Fibroblast of lung (primary cell): ENCODE measurements around the gene RNF31. TPM values are rescaled to one million over a fixed set of nuclear protein-coding genes. Genes with fewer than 3 reads are reported as not detected.

Experiments
- DNase-seq, 2 donors: peaks; one replicate each; pipeline versions ENCODE4 v3.0.0 to v3.0.0-alpha.2; 2010; ENCODE audit warnings: low read depth in 2 of 2
- H2AFZ ChIP-seq: 2 replicates; pipeline ENCODE4 v1.5.1; 2012; ENCODE audit warnings: low read length, control low read depth, inconsistent platforms
- H3K27ac ChIP-seq: 2 replicates; pipeline ENCODE4 v1.5.1; 2011; ENCODE audit warnings: low read length, control low read depth; ENCODE audit not compliant: insufficient read depth
- H3K27me3 ChIP-seq: 2 replicates; pipeline ENCODE4 v1.5.1; 2011; ENCODE audit warnings: mild to moderate bottlenecking, low read length; ENCODE audit not compliant: control insufficient read depth, insufficient read depth
- H3K36me3 ChIP-seq: 2 replicates; pipeline ENCODE4 v1.5.1; 2011; ENCODE audit warnings: low read length; ENCODE audit not compliant: control insufficient read depth, insufficient read depth
- H3K4me1 ChIP-seq: 2 replicates; pipeline ENCODE4 v1.5.1; 2011; ENCODE audit warnings: low read length; ENCODE audit not compliant: control insufficient read depth, insufficient read depth; ENCODE audit errors: extremely low read depth
- H3K4me2 ChIP-seq: 2 replicates; pipeline ENCODE4 v1.5.1; 2011; ENCODE audit warnings: low read length, control low read depth; ENCODE audit not compliant: insufficient read depth; ENCODE audit errors: extremely low read depth
- H3K4me3 ChIP-seq, 4 experiments: fragments of 200-600 bp in 1 of 4; sonication (generic) in 1 of 4; replicated peaks in 1 of 4; 2 replicates each; pipeline ENCODE4 v1.5.1; 2011 to 2016; ENCODE audit warnings: low read length in 4 of 4, low read depth in 3 of 4, mild to moderate bottlenecking in 3 of 4, control low read depth in 2 of 4, inconsistent platforms in 1 of 4, mixed read lengths in 1 of 4; ENCODE audit not compliant: insufficient read depth in 1 of 4; ENCODE audit errors: control extremely low read depth in 1 of 4
- H3K79me2 ChIP-seq: 2 replicates; pipeline ENCODE4 v1.5.1; 2012; ENCODE audit warnings: mild to moderate bottlenecking, low read length, inconsistent platforms; ENCODE audit not compliant: control insufficient read depth, insufficient read depth
- H3K9ac ChIP-seq: 2 replicates; pipeline ENCODE4 v1.5.1; 2011; ENCODE audit warnings: mild to moderate bottlenecking, low read length, control low read depth; ENCODE audit not compliant: insufficient read depth
- H3K9me3 ChIP-seq: 2 replicates; pipeline ENCODE4 v1.5.1; 2012; ENCODE audit warnings: low read depth, low read length; ENCODE audit not compliant: control insufficient read depth, insufficient read depth
- H4K20me1 ChIP-seq: 2 replicates; pipeline ENCODE4 v1.5.1; 2011; ENCODE audit warnings: low read length; ENCODE audit not compliant: control insufficient read depth, insufficient read depth; ENCODE audit errors: extremely low read depth
- CTCF ChIP-seq, 2 donors: IDR thresholded peaks in 1 of 2; conservative IDR thresholded peaks in 1 of 2; 1 replicate in 1 of 2; 2 replicates in 1 of 2; pipeline ENCODE4 v1.5.1; 2011 to 2012; ENCODE audit warnings: low read length in 2 of 2, control low read depth in 1 of 2, inconsistent platforms in 1 of 2, low read depth in 1 of 2, mild to moderate bottlenecking in 1 of 2
- EZH2 ChIP-seq: IDR thresholded peaks from 2 replicates; pipeline ENCODE4 v1.5.1; 2012; ENCODE audit warnings: low read length, control low read depth, mild to moderate bottlenecking; ENCODE audit errors: missing control alignments
- polyA plus RNA-seq, 2 donors: library from polyadenylated mRNA; depleted of rRNA in 1 of 2; stranded (reverse) in 1 of 2; unstranded in 1 of 2; fragments of >200 nt; gene quantifications; 2 replicates each; pipeline ENCODE4 v1.2.1, GENCODE V29; 2011 to 2012; ENCODE audit warnings: missing spikeins in 1 of 2
- total RNA-seq: library from RNA; depleted of rRNA; stranded (reverse); fragments of >200 nt; gene quantifications from 2 replicates; pipeline ENCODE4 v1.2.1, GENCODE V29; 2014

RNF31 gene
- total and polyA plus RNA-seq, 2 donors (not counting 1 experiment from before 2014, with no cell fraction given) = 9.2 to 25.4 TPM

GRCh38 chr14:24145219-24145618 is 2.1 kb upstream of the RNF31 start:
- Histone ChIP-seq H3K4me2 (peak overlapping the region; percentile 81), H3K9me3 (no peaks in the 10 kb centered on the region), H2AFZ (no peak overlapping the region), H3K27me3 (no peaks in the 10 kb centered on the region), H3K4me3 (peak overlapping the region; percentile 87 to 98 (median 94)), H3K4me1 (peaks cover 10% of the 10 kb centered on the region), H3K9ac (no peak overlapping the region), H3K79me2 (peaks cover 37% of the 10 kb centered on the region), H3K27ac (no peak overlapping the region), H4K20me1 (no peaks in the 10 kb centered on the region), H3K36me3 (peaks cover 8% of the 10 kb centered on the region)
- TF ChIP-seq EZH2 = no peak
- no peak for TF ChIP-seq CTCF (conservative IDR thresholded peaks at IDR 0.05 in 1 of 2, IDR thresholded peaks at IDR 0.05 in 1 of 2; ENCODE audit: low read depth in 1 of 2, low read length in 2 of 2)
- no peak for DNase-seq

GRCh38 chr14:24145690-24146452 is 1.4 kb upstream of the RNF31 start:
- Histone ChIP-seq H4K20me1 (no peaks in the 10 kb centered on the region), H3K4me2 (peak overlapping the region; percentile 81), H3K27me3 (no peaks in the 10 kb centered on the region), H3K27ac (peak overlapping the region; percentile 79), H3K9ac (peak overlapping the region; percentile 69), H3K4me1 (peaks cover 10% of the 10 kb centered on the region), H3K4me3 (peak overlapping the region; percentile 87 to 98 (median 94)), H3K9me3 (no peaks in the 10 kb centered on the region), H3K36me3 (peaks cover 12% of the 10 kb centered on the region), H2AFZ (peak overlapping the region; percentile 75), H3K79me2 (peaks cover 35% of the 10 kb centered on the region)
- TF ChIP-seq EZH2 = no peak
- TF ChIP-seq CTCF (conservative IDR thresholded peaks at IDR 0.05 in 1 of 2, IDR thresholded peaks at IDR 0.05 in 1 of 2; ENCODE audit: low read depth in 1 of 2, low read length in 2 of 2) = no peak
- DNase-seq = peak in 1 of 2 donors; percentile 75

GRCh38 chr14:24146453-24146977 is 783 bp upstream of the RNF31 start, which contains the start of gene PSME2:
PSME2 (minus strand) TSS chr14:24146610; CDS start chr14:24146581, 29 bp downstream.
- H3K4me3 ChIP-seq = peak within 1 kb of the TSS; percentile 87 to 98 (median 94)
- H2AFZ ChIP-seq = peak within 1 kb of the TSS; percentile 76
- peaks cover 10% of the 10 kb centered on the region for H3K4me1 ChIP-seq
- no peaks in the 10 kb centered on the region for H4K20me1 ChIP-seq
- peak within 1 kb of the TSS; percentile 76 for H3K9ac ChIP-seq
- TF ChIP-seq CTCF (conservative IDR thresholded peaks at IDR 0.05 in 1 of 2, IDR thresholded peaks at IDR 0.05 in 1 of 2; ENCODE audit: low read depth in 1 of 2, low read length in 2 of 2) = no peak
- TF ChIP-seq EZH2 = no peak
- H3K27me3 ChIP-seq = no peaks in the 10 kb centered on the region
- peak; percentile 96 to 98 for DNase-seq
- no peaks in the 10 kb centered on the region for H3K9me3 ChIP-seq
- peaks cover 32% of the 10 kb centered on the region for H3K79me2 ChIP-seq
- H3K36me3 ChIP-seq = peaks cover 18% of the 10 kb centered on the region
- peak within 1 kb of the TSS; percentile 79 for H3K27ac ChIP-seq
- H3K4me2 ChIP-seq = peak within 1 kb of the TSS; percentile 86
